Right atrium auricular region (tissue), 2 donors: Measurements from ENCODE around the gene ANKRD22. TPM values are rescaled to one million over a fixed set of nuclear protein-coding genes. Genes with fewer than 3 reads are reported as not detected.

Experiments used
- DNase-seq: peaks from one replicate; pipeline ENCODE4 v3.0.0-alpha.2; 2019; ENCODE audit warnings: low spot score
- H3K27ac ChIP-seq, 2 donors: fragments of 200-600 bp; sonication (generic); 1 replicate in 1 of 2; 2 replicates in 1 of 2; pipeline ENCODE4 v1.5.1; 2016 to 2019
- H3K27me3 ChIP-seq, 2 donors: fragments of 200-600 bp; sonication (generic); one replicate each; pipeline versions ENCODE4 v1.5.1 to v1.6.0; 2017 to 2019
- H3K36me3 ChIP-seq: fragments of 200-600 bp; sonication (generic); one replicate; pipeline ENCODE4 v1.5.1; 2016
- H3K4me1 ChIP-seq, 2 donors: fragments of 200-600 bp; sonication (generic); one replicate each; pipeline versions ENCODE4 v1.5.1 to v1.6.0; 2017 to 2019
- H3K4me3 ChIP-seq, 2 donors: fragments of 200-600 bp; sonication (generic); 1 replicate in 1 of 2; 2 replicates in 1 of 2; pipeline ENCODE4 v1.5.1; 2017 to 2019; ENCODE audit warnings: mild to moderate bottlenecking in 1 of 2, moderate library complexity in 1 of 2
- H3K9me3 ChIP-seq, 2 donors: fragments of 200-600 bp; sonication (generic); one replicate each; pipeline ENCODE4 v1.5.1; 2019
- total RNA-seq, 2 donors: library from RNA; depleted of rRNA; stranded (reverse); fragments of >200 nt; gene quantifications; one replicate each; pipeline ENCODE4 v1.1.0, GENCODE V29; 2016
- TF ChIP-seq, protein P1 (sequence below), 2 donors: fragments of 200-600 bp; sonication (generic); IDR thresholded peaks; one replicate each; pipeline ENCODE4 v1.5.1; 2019; ENCODE audit warnings: antibody characterized with exemption in 2 of 2

Gene ANKRD22
- total RNA-seq, 2 donors from 2014 or later = not detected

- Histone ChIP-seq H3K27me3 (no peaks in the 10 kb centered on the region), H3K27ac (no peak overlapping the region), H3K9me3 (no peaks in the 10 kb centered on the region), H3K4me3 (no peak overlapping the region), H3K4me1 (no peaks in the 10 kb centered on the region), H3K36me3 (no peaks in the 10 kb centered on the region)
- no peak for DNase-seq
- TF ChIP-seq, protein P1, sequence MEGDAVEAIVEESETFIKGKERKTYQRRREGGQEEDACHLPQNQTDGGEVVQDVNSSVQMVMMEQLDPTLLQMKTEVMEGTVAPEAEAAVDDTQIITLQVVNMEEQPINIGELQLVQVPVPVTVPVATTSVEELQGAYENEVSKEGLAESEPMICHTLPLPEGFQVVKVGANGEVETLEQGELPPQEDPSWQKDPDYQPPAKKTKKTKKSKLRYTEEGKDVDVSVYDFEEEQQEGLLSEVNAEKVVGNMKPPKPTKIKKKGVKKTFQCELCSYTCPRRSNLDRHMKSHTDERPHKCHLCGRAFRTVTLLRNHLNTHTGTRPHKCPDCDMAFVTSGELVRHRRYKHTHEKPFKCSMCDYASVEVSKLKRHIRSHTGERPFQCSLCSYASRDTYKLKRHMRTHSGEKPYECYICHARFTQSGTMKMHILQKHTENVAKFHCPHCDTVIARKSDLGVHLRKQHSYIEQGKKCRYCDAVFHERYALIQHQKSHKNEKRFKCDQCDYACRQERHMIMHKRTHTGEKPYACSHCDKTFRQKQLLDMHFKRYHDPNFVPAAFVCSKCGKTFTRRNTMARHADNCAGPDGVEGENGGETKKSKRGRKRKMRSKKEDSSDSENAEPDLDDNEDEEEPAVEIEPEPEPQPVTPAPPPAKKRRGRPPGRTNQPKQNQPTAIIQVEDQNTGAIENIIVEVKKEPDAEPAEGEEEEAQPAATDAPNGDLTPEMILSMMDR (IDR thresholded peaks at IDR 0.05) = no peak
These were observed 51.2 kb downstream of the ANKRD22 start for GRCh38 chr10:88800152-88801125.

- TF ChIP-seq, protein P1 (IDR thresholded peaks at IDR 0.05) = no peak
- Histone ChIP-seq H3K27me3 (no peaks in the 10 kb centered on the region), H3K36me3 (no peaks in the 10 kb centered on the region), H3K27ac (no peak overlapping the region), H3K4me3 (no peak overlapping the region), H3K4me1 (no peaks in the 10 kb centered on the region), H3K9me3 (no peaks in the 10 kb centered on the region)
- DNase-seq = no peak
These were observed 56.9 kb downstream of the ANKRD22 start for GRCh38 chr10:88794731-88795130.

GRCh38 chr10:88793712-88794299 lies 57.8 kb downstream of the ANKRD22 start:
- TF ChIP-seq, protein P1 (IDR thresholded peaks at IDR 0.05) = no peak
- Histone ChIP-seq H3K4me1 (no peaks in the 10 kb centered on the region), H3K27me3 (no peaks in the 10 kb centered on the region), H3K9me3 (no peaks in the 10 kb centered on the region), H3K27ac (no peak overlapping the region), H3K36me3 (no peaks in the 10 kb centered on the region), H3K4me3 (no peak overlapping the region)
- DNase-seq = no peak

- Histone ChIP-seq H3K27ac (no peak overlapping the region), H3K36me3 (no peaks in the 10 kb centered on the region), H3K4me1 (no peaks in the 10 kb centered on the region), H3K4me3 (no peak overlapping the region), H3K27me3 (no peaks in the 10 kb centered on the region), H3K9me3 (no peaks in the 10 kb centered on the region)
- TF ChIP-seq, protein P1 (IDR thresholded peaks at IDR 0.05) = no peak
- DNase-seq = no peak
These were observed 59.0 kb downstream of the ANKRD22 start for GRCh38 chr10:88792661-88793060.

- Histone ChIP-seq H3K27ac (no peak overlapping the region), H3K4me1 (no peaks in the 10 kb centered on the region), H3K4me3 (no peak overlapping the region), H3K9me3 (no peaks in the 10 kb centered on the region), H3K27me3 (no peaks in the 10 kb centered on the region), H3K36me3 (no peaks in the 10 kb centered on the region)
- TF ChIP-seq, protein P1 (IDR thresholded peaks at IDR 0.05) = peak; percentile 13 to 54
- no peak for DNase-seq
These were observed 59.7 kb downstream of the ANKRD22 start for GRCh38 chr10:88791924-88792323.
